ENCODE data around the gene DZIP1.

The DZIP1 gene

DNA sequence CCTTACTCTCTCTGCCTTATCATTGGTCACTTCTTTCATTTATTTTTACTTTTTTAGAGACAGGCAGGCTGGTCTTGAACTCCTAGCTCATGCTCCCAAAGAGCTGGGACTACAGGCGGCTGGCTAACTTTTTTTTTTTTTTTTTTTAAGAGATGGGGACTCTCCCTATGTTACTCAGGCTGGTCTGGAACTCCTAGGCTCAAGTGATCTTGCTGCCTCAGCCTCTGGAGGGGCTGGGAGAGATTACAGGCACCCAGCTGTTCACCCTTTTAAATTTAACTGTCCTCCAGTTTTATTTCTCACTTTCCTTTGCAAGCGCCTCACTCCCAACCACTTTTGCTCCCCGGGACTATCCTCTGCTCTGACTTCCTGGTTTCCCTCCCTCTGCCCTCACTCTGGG, 97.6 kb downstream of the DZIP1 start:
- no peak for DNase-seq (ENCODE audit: low read depth in 3 of 3)

DNA sequence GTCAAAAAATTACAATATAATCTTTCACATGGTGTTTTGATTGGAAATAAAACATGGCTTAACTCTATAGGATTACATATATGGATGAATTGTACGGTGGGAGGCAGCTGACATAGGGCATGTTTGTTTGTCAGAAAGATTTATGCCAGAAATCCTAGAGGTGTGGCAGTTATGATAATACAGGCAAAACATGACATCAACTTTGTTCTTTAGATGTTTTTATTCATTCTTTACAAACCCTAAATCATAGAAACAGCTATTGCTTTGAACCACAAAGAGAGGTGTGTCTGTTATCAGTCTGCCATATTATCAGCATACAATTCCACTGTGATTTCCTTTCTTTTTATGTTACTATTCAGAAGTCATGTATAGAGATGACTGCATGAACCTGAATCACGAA, 100.2 kb downstream of the DZIP1 start:
- no peak for DNase-seq (ENCODE audit: low read depth in 3 of 3)

DNA sequence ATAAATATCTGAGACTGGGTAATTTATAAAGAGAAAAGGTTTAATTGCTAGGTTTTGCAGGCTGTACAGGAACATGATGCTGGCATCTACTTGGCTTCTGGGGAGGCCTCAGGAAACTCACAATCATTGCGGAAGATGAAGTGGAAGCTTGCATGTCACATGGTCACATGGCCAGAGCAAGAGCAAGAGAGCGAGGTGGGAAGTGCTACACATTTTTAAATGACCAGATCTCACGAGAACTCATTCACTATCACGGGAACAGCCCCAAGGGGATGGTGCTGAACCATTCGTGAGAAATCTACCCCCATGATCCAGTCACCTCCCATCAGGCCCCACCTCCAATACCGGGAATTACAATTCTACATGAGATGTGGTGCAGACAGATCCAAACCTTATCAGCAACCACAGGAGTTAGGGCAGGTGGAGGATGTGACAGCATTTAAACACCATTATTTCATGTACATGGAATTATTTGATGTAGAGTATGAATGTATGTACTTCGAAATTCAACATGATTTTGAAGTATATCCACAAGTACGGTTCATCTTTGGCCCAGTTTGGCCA, 102.5 kb downstream of the DZIP1 start:
- DNase-seq (ENCODE audit: low read depth in 3 of 3), result no peak

DNA sequence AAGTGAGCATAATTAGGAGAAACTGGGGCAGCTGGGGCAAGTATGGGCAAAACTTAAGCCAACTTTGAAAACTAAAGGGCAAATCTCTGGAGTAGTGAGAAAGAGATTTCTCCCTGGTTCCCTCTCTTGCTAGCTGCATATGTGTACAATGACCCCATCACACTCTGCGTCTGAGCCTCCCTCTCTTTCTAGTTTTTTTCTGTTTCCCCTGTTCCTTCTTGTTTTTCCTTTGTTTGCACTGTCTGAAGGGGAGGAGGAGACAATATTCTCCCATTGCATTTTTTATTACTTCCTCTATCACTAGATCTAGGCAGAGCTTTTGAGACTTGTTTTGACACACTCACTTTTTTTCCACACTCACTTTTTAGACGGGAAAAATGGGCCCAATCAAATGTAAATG, 103.2 kb downstream of the DZIP1 start:
- DNase-seq (ENCODE audit: low read depth in 3 of 3), result no peak

DNA sequence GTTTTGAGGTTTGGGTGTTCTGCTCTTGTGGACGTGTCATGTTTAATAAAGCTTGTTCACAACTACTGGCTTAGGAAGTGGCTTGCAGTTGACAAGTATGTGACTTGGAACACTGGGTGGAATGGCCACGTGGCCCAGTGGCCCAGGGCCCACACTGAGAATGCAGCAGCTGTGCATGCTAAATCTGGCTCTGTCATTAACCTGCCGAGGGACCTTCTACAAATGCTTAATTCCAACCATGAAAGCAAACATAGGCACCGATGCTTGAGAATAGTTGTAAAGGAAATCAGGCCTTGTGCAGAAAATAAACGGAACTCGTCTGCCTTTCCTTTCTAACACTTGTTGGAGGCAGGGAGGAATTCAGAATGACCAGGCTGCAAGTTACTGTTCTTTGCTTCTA, 103.6 kb downstream of the DZIP1 start:
- DNase-seq (ENCODE audit: low read depth in 3 of 3), result no peak

DNA sequence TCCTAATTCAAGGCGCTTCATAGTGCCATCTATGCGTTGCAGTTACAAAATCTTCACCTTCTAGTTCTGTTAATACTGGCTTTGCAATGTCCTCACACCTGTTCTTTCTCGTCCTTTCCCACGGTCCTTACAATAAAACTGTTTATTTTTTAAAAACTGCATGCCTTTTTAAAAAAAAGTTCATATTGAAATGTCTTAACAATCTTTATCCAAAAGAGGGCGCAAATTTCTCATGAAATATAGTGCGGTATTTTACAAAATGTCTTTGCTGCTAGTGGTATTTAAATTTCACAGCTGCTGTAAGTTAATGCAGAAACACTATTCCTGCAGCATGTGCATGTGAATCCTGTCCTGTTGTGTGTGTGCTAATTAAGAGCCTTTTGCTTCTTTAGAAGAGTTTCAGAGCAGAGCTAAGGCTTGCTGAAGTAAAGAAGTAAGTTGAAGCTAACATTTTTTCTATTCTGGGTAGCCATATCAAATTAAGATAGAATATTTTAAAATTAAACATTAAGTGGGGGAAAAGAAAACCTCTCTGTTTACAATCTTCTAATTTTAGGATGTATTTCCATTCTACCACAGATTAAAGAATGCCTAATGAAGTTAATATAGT, 107.8 kb downstream of the DZIP1 start:
- DNase-seq (ENCODE audit: low read depth in 3 of 3), result no peak

DNA sequence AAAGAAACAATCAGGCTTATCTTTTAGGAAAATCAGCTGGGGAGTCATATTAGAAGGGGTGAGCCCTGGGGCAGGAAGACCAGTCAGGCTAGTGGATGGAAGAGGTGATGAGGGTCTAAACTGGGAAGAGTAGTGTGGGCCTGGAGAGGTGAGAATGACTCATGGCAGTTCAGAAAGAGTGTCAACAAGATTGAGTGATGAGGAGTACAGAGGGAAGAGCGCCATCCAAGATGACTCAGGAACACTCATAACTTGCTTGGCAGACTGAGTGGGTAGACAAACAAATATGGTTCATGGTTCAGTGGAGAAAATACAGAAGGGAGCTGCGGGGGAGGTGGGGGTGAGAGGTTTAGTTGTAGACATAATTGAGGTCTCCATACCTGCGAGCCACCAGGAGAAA, 109.3 kb downstream of the DZIP1 start:
- no peak for DNase-seq (ENCODE audit: low read depth in 3 of 3)

DNA sequence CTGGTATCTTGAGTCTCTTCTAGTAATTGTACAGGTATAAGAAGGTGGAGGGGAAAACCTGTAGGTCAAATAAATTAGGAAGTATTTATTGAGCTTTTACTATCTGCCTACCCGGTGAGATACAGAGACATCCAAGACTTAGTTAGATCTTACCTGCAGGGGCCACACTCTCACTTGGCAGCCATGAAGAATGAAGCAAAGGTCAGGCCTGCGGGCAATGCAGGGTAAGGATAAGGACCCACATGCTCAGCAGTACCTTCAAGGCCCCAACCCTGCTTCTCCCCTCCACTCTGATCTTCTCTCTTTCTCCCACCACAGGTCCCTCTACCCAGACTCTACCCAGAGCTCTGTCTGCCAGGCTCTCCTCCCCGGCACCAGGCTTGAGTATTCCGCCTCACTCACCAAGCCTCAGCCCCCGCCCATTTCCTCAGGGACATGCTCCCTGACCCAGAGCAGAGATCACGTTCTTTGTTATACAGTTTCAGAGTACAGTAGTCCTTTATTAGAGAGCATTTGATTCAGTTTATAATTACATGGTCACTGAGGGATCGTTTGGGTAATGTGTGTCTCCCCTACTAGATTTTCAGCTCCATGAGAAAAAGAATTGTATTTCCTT, 110.9 kb downstream of the DZIP1 start:
- no peak for DNase-seq (ENCODE audit: low read depth in 3 of 3)

DNA sequence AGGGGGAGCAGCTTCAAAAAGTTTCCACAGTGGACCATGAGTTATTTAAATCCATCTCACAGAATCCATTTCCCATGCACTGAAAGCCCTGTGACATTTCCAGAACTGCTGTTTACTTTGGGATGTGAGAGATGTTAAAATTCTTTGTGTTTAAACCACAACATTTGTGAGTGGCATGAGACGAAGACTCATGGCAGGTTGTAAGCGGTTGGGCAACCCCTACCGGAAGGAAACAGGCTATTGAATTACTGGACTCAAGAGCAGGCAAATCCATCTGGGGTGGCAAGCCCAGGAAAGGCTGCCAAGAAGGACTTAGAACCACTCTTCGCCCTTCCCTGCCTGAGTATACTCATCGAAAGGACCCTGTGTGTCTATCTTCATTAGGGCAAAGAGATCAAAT, 114.3 kb downstream of the DZIP1 start:
- DNase-seq (ENCODE audit: low read depth in 3 of 3), result no peak
